ENCODE measurements around the gene PRKX.
"Not testable (repeated sequence)": the region's sequence is repeated elsewhere in the genome, so short reads cannot be mapped to it uniquely, and the experiment has no call there.

Gene PRKX

DNA sequence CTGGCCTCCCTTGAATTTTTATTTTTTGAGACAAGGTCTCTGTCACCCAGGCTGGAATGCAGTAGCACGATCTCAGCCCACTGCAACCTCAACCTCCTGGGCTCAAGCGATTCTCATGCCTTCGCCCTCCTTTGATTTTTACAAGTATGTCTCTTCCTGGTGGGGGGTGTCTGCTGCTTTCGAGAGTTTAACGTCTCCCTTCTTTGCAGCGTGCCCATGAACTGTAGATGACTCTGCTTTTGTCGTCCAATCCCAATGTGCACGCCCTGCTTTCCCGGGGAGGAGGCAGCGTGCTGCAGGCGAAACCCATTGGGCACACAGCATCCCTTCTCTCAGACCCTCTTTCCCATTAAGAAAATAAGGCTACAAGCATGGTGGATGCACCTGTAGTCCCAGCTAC lies 7.0 kb downstream of the PRKX start:
- TF ChIP-seq POLR2A (IDR thresholded peaks at IDR 0.05; ENCODE audit: extremely low read depth, insufficient read length) (no peak), MYC (IDR thresholded peaks at IDR 0.05; ENCODE audit: low read depth, low read length) (no peak)
- TF ChIP-seq, protein P1, sequence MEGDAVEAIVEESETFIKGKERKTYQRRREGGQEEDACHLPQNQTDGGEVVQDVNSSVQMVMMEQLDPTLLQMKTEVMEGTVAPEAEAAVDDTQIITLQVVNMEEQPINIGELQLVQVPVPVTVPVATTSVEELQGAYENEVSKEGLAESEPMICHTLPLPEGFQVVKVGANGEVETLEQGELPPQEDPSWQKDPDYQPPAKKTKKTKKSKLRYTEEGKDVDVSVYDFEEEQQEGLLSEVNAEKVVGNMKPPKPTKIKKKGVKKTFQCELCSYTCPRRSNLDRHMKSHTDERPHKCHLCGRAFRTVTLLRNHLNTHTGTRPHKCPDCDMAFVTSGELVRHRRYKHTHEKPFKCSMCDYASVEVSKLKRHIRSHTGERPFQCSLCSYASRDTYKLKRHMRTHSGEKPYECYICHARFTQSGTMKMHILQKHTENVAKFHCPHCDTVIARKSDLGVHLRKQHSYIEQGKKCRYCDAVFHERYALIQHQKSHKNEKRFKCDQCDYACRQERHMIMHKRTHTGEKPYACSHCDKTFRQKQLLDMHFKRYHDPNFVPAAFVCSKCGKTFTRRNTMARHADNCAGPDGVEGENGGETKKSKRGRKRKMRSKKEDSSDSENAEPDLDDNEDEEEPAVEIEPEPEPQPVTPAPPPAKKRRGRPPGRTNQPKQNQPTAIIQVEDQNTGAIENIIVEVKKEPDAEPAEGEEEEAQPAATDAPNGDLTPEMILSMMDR (IDR thresholded peaks at IDR 0.05; ENCODE audit: low read depth, low read length): no peak
- TF ChIP-seq, protein P2, sequence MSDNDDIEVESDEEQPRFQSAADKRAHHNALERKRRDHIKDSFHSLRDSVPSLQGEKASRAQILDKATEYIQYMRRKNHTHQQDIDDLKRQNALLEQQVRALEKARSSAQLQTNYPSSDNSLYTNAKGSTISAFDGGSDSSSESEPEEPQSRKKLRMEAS (IDR thresholded peaks at IDR 0.05; ENCODE audit: low read depth, low read length): no peak
- no peak for DNase-seq (ENCODE audit: low read depth)
- no peak overlapping the region for H3K4me3 ChIP-seq (ENCODE audit: low read depth, low read length)

DNA sequence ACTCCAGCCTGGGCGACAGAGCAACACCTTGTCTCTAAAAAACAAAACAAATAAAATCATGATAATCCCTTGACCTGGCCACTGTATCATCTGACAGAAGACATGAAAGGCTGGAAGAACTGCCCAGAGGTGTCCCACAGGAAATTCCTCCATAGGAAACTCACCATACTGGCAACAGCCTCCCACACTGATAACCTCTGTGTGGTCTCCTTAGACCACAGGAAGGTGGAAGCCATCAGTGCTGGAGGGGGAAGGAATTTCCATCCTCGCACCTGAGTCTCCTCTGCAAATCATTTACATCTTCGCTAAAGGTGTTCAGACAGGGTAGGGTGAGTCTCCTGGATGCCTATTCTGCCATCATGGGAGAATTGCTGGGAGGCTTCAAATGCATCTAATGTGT lies 10.2 kb downstream of the PRKX start:
- DNase-seq (ENCODE audit: low read depth); H3K4me3 ChIP-seq (ENCODE audit: low read depth, low read length): not testable (repeated sequence)

DNA sequence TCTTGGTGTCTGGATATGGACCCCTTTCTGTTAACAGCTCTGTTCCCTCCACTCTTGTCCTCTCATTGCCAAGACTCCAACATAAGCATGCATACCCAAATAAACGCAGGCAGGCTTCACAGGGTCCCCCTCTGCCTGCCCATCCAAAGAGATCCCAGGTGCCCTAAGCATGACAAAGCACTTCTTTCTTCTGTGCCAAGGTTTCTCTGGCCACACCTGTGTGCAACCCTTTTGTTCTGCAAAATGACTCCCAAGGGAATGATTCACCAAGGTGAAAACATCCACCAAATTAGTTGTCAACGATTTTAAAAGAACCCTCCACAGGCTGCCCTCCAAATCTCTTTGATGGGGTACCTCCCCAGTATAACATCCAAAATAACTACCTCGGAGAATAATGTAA lies 11.4 kb downstream of the PRKX start:
- H3K4me3 ChIP-seq (ENCODE audit: low read depth, low read length); DNase-seq (ENCODE audit: low read depth): not testable (repeated sequence)

DNA sequence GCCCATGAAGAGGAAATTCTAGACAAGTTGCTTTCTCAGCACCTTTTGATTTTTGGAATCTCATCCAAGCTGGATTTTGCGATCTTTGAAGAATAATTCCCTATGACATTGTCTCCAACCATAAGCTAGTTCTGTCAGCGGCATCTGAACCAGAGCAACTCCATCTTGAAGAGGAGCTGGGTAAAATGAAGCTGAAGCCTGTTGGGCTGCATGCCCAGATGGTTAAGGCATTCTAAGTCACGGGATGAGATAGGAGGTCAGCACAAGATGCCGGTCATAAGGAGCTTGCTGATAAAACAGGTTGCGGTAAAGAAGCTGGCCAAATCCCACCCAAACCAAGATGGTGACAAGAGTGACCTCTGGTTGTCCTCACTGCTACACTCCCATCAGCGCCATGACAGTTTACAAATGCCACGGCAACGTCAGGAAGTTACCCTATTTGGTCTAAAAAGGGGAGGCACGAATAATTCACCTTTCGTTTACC lies 12.0 kb downstream of the PRKX start:
- not testable (repeated sequence) for DNase-seq (ENCODE audit: low read depth)

GRCh38 chrX:3699821-3700381 lies 13.5 kb downstream of the PRKX start:
- H3K4me3 ChIP-seq (ENCODE audit: low read depth, low read length): peak overlapping the region; percentile 60
- peak; percentile 33 for DNase-seq (ENCODE audit: low read depth)
- TF ChIP-seq, protein P1 (IDR thresholded peaks at IDR 0.05; ENCODE audit: low read depth, low read length): no peak
- TF ChIP-seq POLR2A (IDR thresholded peaks at IDR 0.05; ENCODE audit: extremely low read depth, insufficient read length): no peak
- TF ChIP-seq, protein P2 (IDR thresholded peaks at IDR 0.05; ENCODE audit: low read depth, low read length): no peak
- no peak for TF ChIP-seq MYC (IDR thresholded peaks at IDR 0.05; ENCODE audit: low read depth, low read length)

More for the DNA sequence above, 12.0 kb downstream of the PRKX start:
- H3K4me3 ChIP-seq (ENCODE audit: low read depth, low read length): not testable (repeated sequence)

- no peak for DNase-seq (ENCODE audit: low read depth)
- no peak for TF ChIP-seq POLR2A (IDR thresholded peaks at IDR 0.05; ENCODE audit: extremely low read depth, insufficient read length)
- TF ChIP-seq, protein P2 (IDR thresholded peaks at IDR 0.05; ENCODE audit: low read depth, low read length): no peak
- TF ChIP-seq MYC (IDR thresholded peaks at IDR 0.05; ENCODE audit: low read depth, low read length): no peak
- TF ChIP-seq, protein P1 (IDR thresholded peaks at IDR 0.05; ENCODE audit: low read depth, low read length): no peak
- H3K4me3 ChIP-seq (ENCODE audit: low read depth, low read length): no peak overlapping the region
Observed at GRCh38 chrX:3697701-3698279, 15.7 kb downstream of the PRKX start.

GRCh38 chrX:3697220-3697684 lies 16.2 kb downstream of the PRKX start:
- peak; percentile 30 for DNase-seq (ENCODE audit: low read depth)
- H3K4me3 ChIP-seq (ENCODE audit: low read depth, low read length): no peak overlapping the region
- TF ChIP-seq, protein P1 (IDR thresholded peaks at IDR 0.05; ENCODE audit: low read depth, low read length): no peak
- TF ChIP-seq POLR2A (IDR thresholded peaks at IDR 0.05; ENCODE audit: extremely low read depth, insufficient read length): no peak
- no peak for TF ChIP-seq MYC (IDR thresholded peaks at IDR 0.05; ENCODE audit: low read depth, low read length)
- TF ChIP-seq, protein P2 (IDR thresholded peaks at IDR 0.05; ENCODE audit: low read depth, low read length): no peak

Measured in NB4 (cell line).